Stomach (tissue), 9 donors: Measurements from ENCODE around the gene GDPGP1. TPM values are rescaled to one million over a fixed set of nuclear protein-coding genes. Genes with fewer than 3 reads are reported as not detected.
A peak's percentile ranks its signal among the peaks of the same experiment; 100 is the strongest.

Experiments used
- DNase-seq, 2 donors: peaks; one replicate each; pipeline versions ENCODE4 v3.0.0 to v3.0.0-alpha.2; 2013 to 2019
- H3K27ac ChIP-seq, 5 donors: fragments of 200-600 bp in 4 of 5; sonication (generic) in 4 of 5; one replicate each; pipeline ENCODE4 v1.5.1; 2013 to 2019; ENCODE audit warnings: mild to moderate bottlenecking in 1 of 5, moderate library complexity in 1 of 5
- H3K27me3 ChIP-seq, 3 donors: fragments of 200-600 bp; sonication (generic); one replicate each; pipeline ENCODE4 v1.5.1; 2017 to 2019; ENCODE audit warnings: mixed run types in 1 of 3
- H3K36me3 ChIP-seq, 4 donors: fragments of 200-600 bp; sonication (generic); 1 replicate in 3 of 4; 2 replicates in 1 of 4; pipeline ENCODE4 v1.5.1; 2016 to 2019
- H3K4me1 ChIP-seq, 4 donors: fragments of 200-600 bp; sonication (generic); one replicate each; pipeline ENCODE4 v1.5.1; 2016 to 2019
- H3K4me3 ChIP-seq, 4 donors: fragments of 200-600 bp; sonication (generic) in 3 of 4; one replicate each; pipeline ENCODE4 v1.5.1; 2016 to 2019; ENCODE audit warnings: mild to moderate bottlenecking in 1 of 4
- H3K9me3 ChIP-seq, 4 donors: fragments of 200-600 bp; sonication (generic); one replicate each; pipeline ENCODE4 v1.5.1; 2016 to 2019
- EP300 ChIP-seq: sonication (generic); formaldehyde crosslinking; IDR thresholded peaks from one replicate; pipeline ENCODE4 v1.6.1; 2017; ENCODE audit warnings: antibody characterized with exemption
- POLR2A ChIP-seq, 4 donors: fragments of 450-650 bp; IDR thresholded peaks; one replicate each; pipeline ENCODE4 v1.6.1; 2016; ENCODE audit warnings: antibody characterized with exemption in 4 of 4, control low read depth in 2 of 4, mild to moderate bottlenecking in 1 of 4, moderate library complexity in 1 of 4
- POLR2AphosphoS5 ChIP-seq, 3 donors: sonication (generic); formaldehyde crosslinking; IDR thresholded peaks; one replicate each; pipeline ENCODE4 v1.6.1; 2016; ENCODE audit warnings: antibody characterized with exemption in 3 of 3
- WGBS, 5 donors: extraction: QIAGEN DNeasy Blood & Tissue Kit in 3 of 5; methylation state at CpG; one replicate each; pipeline versions ENCODE4 v1.1.5 to v1.1.7; 2013 to 2018; 5-methylcytosine and 5-hydroxymethylcytosine counted together
- intact Hi-C: fragments of 100-400 bp; cut with DNase I; formaldehyde crosslinking; loops from one replicate; pipeline ENCODE4 v1.15.1; 2023; ENCODE audit warnings: low total_unique reads
- polyA plus RNA-seq, 3 donors: library from polyadenylated mRNA; stranded (reverse); fragments of 200-250 nt; gene quantifications; one replicate each; pipeline ENCODE4 v1.2.3, GENCODE V29; 2013
- total RNA-seq, 5 donors: library from RNA; depleted of rRNA; stranded (reverse); fragments of >200 nt; gene quantifications; one replicate each; pipeline versions ENCODE4 v1.1.0 to v1.2.3, GENCODE V29; 2014 to 2016
- TF ChIP-seq, protein P1 (sequence below), 7 experiments: fragments of 450-650 bp in 4 of 7; fragments of 200-600 bp in 3 of 7; sonication (generic) in 3 of 7; IDR thresholded peaks; one replicate each; pipeline ENCODE4 v1.5.1; 2016 to 2019; ENCODE audit warnings: antibody characterized with exemption in 7 of 7, control low read depth in 2 of 7, mild to moderate bottlenecking in 1 of 7
- donor health status: healthy with polysubstance abuse.
- donor health status: Bipolar disorder and iron deficiency.
- donor health status: healthy.

GDPGP1 gene
- total and polyA plus RNA-seq, 8 donors, result under 0.01 to 26.6 (median 3.2) TPM; not detected in 1

- DNase-seq, result no peak
- Histone ChIP-seq H3K4me3 (no peak overlapping the region), H3K36me3 (peaks cover 7 to 28% (median 24%) of the 10 kb centered on the region in 4 donors), H3K4me1 (peaks cover 2 to 5% (median 4%) of the 10 kb centered on the region in 4 donors), H3K27ac (no peak overlapping the region), H3K9me3 (no peaks in the 10 kb centered on the region), H3K27me3 (no peaks in the 10 kb centered on the region)
- TF ChIP-seq POLR2A (IDR thresholded peaks at IDR 0.05) (no peak), POLR2AphosphoS5 (IDR thresholded peaks at IDR 0.05) (no peak), EP300 (no peak)
- TF ChIP-seq, protein P1, sequence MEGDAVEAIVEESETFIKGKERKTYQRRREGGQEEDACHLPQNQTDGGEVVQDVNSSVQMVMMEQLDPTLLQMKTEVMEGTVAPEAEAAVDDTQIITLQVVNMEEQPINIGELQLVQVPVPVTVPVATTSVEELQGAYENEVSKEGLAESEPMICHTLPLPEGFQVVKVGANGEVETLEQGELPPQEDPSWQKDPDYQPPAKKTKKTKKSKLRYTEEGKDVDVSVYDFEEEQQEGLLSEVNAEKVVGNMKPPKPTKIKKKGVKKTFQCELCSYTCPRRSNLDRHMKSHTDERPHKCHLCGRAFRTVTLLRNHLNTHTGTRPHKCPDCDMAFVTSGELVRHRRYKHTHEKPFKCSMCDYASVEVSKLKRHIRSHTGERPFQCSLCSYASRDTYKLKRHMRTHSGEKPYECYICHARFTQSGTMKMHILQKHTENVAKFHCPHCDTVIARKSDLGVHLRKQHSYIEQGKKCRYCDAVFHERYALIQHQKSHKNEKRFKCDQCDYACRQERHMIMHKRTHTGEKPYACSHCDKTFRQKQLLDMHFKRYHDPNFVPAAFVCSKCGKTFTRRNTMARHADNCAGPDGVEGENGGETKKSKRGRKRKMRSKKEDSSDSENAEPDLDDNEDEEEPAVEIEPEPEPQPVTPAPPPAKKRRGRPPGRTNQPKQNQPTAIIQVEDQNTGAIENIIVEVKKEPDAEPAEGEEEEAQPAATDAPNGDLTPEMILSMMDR (IDR thresholded peaks at IDR 0.05), result no peak
- intact Hi-C loops, result no loop called here
- WGBS, 5 donors, result 80 to 92% (median 89%) methylated on average over 10 of the region's 10 CpGs
Measured at GRCh38 chr15:90243943-90244639, 10.1 kb downstream of the GDPGP1 start.

- no peak for TF ChIP-seq EP300
- peaks cover 4 to 17% (median 14%) of the 10 kb centered on the region in 4 donors for H3K4me1 ChIP-seq
- DNase-seq, result no peak
- H3K9me3 ChIP-seq, result no peaks in the 10 kb centered on the region
- H3K27ac ChIP-seq, result peak overlapping the region in 4 of 5 donors; percentile 43 to 69 (median 54)
- intact Hi-C loops, result no loop called here
- 45 to 76% (median 69%) methylated on average over 3 to 6 of the region's 6 CpGs for WGBS, 5 donors
- no peaks in the 10 kb centered on the region for H3K36me3 ChIP-seq
- peak overlapping the region; percentile 62 to 73 (median 63) for H3K4me3 ChIP-seq
- H3K27me3 ChIP-seq, result no peaks in the 10 kb centered on the region
Measured at GRCh38 chr15:90248789-90249202, 14.8 kb downstream of the GDPGP1 start.

- WGBS, 5 donors, result 1 to 3% (median 2%) methylated on average over 18 to 44 of the region's 44 CpGs
- H3K27ac ChIP-seq, result peak within 1 kb of the TSS; percentile 43 to 69 (median 51)
- peak within 1 kb of the TSS; percentile 62 to 73 (median 63) for H3K4me3 ChIP-seq
Measured at GRCh38 chr15:90249203-90249863, 15.3 kb downstream of the GDPGP1 start, which contains the start of gene TTLL13. TSS of gene TTLL13 (plus strand) at chr15:90249556. CDS start at chr15:90250631, 1,075 bp downstream.

DNA sequence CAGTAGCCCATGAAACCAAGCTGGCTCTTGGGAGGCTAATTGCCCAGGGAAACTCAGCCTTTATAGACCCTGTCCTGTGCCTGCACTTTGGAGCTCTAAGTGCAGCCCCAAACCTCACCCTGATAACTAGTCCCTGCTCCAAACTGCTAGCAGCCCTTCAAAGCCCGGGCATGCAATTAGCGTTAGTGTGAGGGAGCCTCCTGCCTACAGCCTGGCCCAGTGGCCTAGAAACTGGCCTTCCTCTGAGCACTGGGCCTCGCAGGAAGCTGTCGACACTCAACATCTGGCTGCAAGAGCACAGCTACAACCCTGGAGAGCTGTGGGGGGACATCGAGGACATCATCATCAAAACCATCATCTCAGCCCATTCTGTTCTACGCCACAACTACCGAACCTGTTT, 23.8 kb downstream of the GDPGP1 start:
- Histone ChIP-seq H3K27ac (no peak overlapping the region), H3K36me3 (no peaks in the 10 kb centered on the region), H3K4me1 (no peaks in the 10 kb centered on the region), H3K27me3 (no peaks in the 10 kb centered on the region), H3K9me3 (no peaks in the 10 kb centered on the region), H3K4me3 (no peak overlapping the region)
- intact Hi-C loops, result no loop called here
- no peak for TF ChIP-seq POLR2A (IDR thresholded peaks at IDR 0.05)
- no peak for TF ChIP-seq POLR2AphosphoS5 (IDR thresholded peaks at IDR 0.05)
- no peak for TF ChIP-seq EP300
- TF ChIP-seq, protein P1 (IDR thresholded peaks at IDR 0.05), result no peak
- no peak for DNase-seq
- 77 to 92% (median 89%) methylated on average over 7 of the region's 7 CpGs for WGBS, 5 donors

More at GRCh38 chr15:90249203-90249863, 15.3 kb downstream of the GDPGP1 start, which contains the start of gene TTLL13:
- no peak for TF ChIP-seq EP300
- TF ChIP-seq, protein P1 (IDR thresholded peaks at IDR 0.05), result no peak
- TF ChIP-seq POLR2AphosphoS5 (IDR thresholded peaks at IDR 0.05), result peak; percentile 10 to 60 (median 32)
- TF ChIP-seq POLR2A (IDR thresholded peaks at IDR 0.05), result no peak
- intact Hi-C loops, result no loop called here
- Histone ChIP-seq H3K4me1 (peaks cover 4 to 17% (median 14%) of the 10 kb centered on the region in 4 donors), H3K36me3 (no peaks in the 10 kb centered on the region), H3K27me3 (no peaks in the 10 kb centered on the region), H3K9me3 (no peaks in the 10 kb centered on the region)
- peak; percentile 96 to 97 for DNase-seq
